ENCODE measurements around the gene ZFP42.
"Not testable (repeated sequence)": the region's sequence is repeated elsewhere in the genome, so short reads cannot be mapped to it uniquely, and the experiment has no call there.

Gene ZFP42

GRCh38 chr4:187995322-187996207 is at the start of gene ZFP42:
Gene ZFP42 (plus strand): TSS chr4:187995771. CDS start chr4:188002808, 7,037 bp downstream.
- FAIRE-seq = no peak

- FAIRE-seq = no peak
These were observed 34.4 kb upstream of the ZFP42 start for GRCh38 chr4:187961171-187961570.

GRCh38 chr4:187961961-187962360 is 33.6 kb upstream of the ZFP42 start:
- FAIRE-seq = no peak

GRCh38 chr4:187962926-187963325 is 32.6 kb upstream of the ZFP42 start:
- FAIRE-seq = no peak

- FAIRE-seq = no peak
These were observed 29.8 kb upstream of the ZFP42 start for GRCh38 chr4:187965726-187966125.

- no peak for FAIRE-seq
These were observed 23.4 kb upstream of the ZFP42 start for GRCh38 chr4:187972135-187972534.

GRCh38 chr4:187983746-187984145 is 11.8 kb upstream of the ZFP42 start:
- no peak for FAIRE-seq

- no peak for FAIRE-seq
These were observed 2.6 kb upstream of the ZFP42 start for GRCh38 chr4:187992971-187993370.

- FAIRE-seq = no peak
These were observed 1.7 kb upstream of the ZFP42 start for GRCh38 chr4:187993827-187994226.

GRCh38 chr4:187996502-187997177 is 1.1 kb downstream of the ZFP42 start:
- FAIRE-seq = no peak

- not testable (repeated sequence) for FAIRE-seq
These were observed 2.4 kb downstream of the ZFP42 start for GRCh38 chr4:187997991-187998390.

GRCh38 chr4:187999406-187999932 is 3.9 kb downstream of the ZFP42 start:
- FAIRE-seq = no peak

GRCh38 chr4:188002323-188002722 is 6.8 kb downstream of the ZFP42 start:
- FAIRE-seq = no peak

- no peak for FAIRE-seq
These were observed 7.2 kb downstream of the ZFP42 start for GRCh38 chr4:188002751-188003150.

GRCh38 chr4:188005561-188005960 is 10.0 kb downstream of the ZFP42 start:
- FAIRE-seq = no peak

GRCh38 chr4:188006285-188006848 is 10.8 kb downstream of the ZFP42 start:
- FAIRE-seq = no peak

- no peak for FAIRE-seq
These were observed 12.8 kb downstream of the ZFP42 start for GRCh38 chr4:188008377-188008776.

GRCh38 chr4:188012426-188012945 is 16.9 kb downstream of the ZFP42 start:
- FAIRE-seq = no peak

- FAIRE-seq = no peak
These were observed 19.7 kb downstream of the ZFP42 start for GRCh38 chr4:188015025-188015940.

GRCh38 chr4:188016754-188017153 is 21.2 kb downstream of the ZFP42 start:
- FAIRE-seq = no peak

GRCh38 chr4:188018262-188018661 is 22.7 kb downstream of the ZFP42 start:
- FAIRE-seq = no peak
